K562 (cell line): ENCODE measurements around the gene EPB41L4A. TPM values are rescaled to one million over a fixed set of nuclear protein-coding genes. Genes with fewer than 3 reads are reported as not detected.

Experiments
- ATAC-seq: fragments of 200-7000 bp; cut with Tn5 transposase; 3 replicates; pipeline ENCODE4 v1.9.1; 2020; ENCODE audit warnings: moderate library complexity
- BruUV-seq: library from RNA; stranded (reverse); fragments of 400-500 nt; replicated peaks from 2 replicates; lab custom pipeline; 2021; lab: Mats Ljungman, UMichigan
- CTCF ChIA-PET: fragments of 300-600 bp; formaldehyde crosslinking; extraction: SDS; loops from one replicate; lab custom pipeline; 2021; ENCODE audit warnings: low intra/inter-chr PET ratio; lab: Yijun Ruan, JAX
- POLR2A ChIA-PET: fragments of 300-600, 350-650 bp; sonication (Branson Sonifier 250); formaldehyde crosslinking; extraction: SDS; loops from one replicate; lab custom pipeline; 2021; ENCODE audit warnings: antibody characterized with exemption, inconsistent platforms; lab: Yijun Ruan, JAX
- DNase-seq, 4 experiments: peaks; one replicate each; pipeline versions ENCODE4 v3.0.0 to v3.0.0-alpha.2; 2011 to 2018; ENCODE audit warnings: low spot score in 3 of 4, mixed read lengths in 3 of 4; ENCODE audit errors: extremely low read depth in 1 of 4
- FAIRE-seq: peaks from 2 replicates; lab custom pipeline; 2011; peaks lifted over from hg19 to GRCh38; lab: Jason Lieb, UNC
- H2AFZ ChIP-seq: 2 replicates; pipeline ENCODE4 v1.6.0; 2011; ENCODE audit warnings: low read depth, low read length, control low read depth, inconsistent platforms
- H3K27ac ChIP-seq: fragments of 200-600 bp; 3 replicates; pipeline ENCODE4 v1.8.0; 2011; ENCODE audit warnings: low read depth, mild to moderate bottlenecking, control low read depth, inconsistent platforms, low read length, moderate library complexity, mixed read lengths; ENCODE audit errors: extremely low read depth
- H3K27me3 ChIP-seq, 2 experiments: fragments of 300-600 bp in 1 of 2; 2 replicates in 1 of 2; 3 replicates in 1 of 2; pipeline versions ENCODE4 v1.6.0 to v1.8.0; 2011; ENCODE audit warnings: inconsistent platforms in 2 of 2, low read length in 2 of 2, mild to moderate bottlenecking in 1 of 2, mixed read lengths in 1 of 2, moderate library complexity in 1 of 2; ENCODE audit not compliant: control insufficient read depth in 2 of 2, insufficient read depth in 2 of 2
- H3K36me3 ChIP-seq: fragments of 300-600 bp; 3 replicates; pipeline ENCODE4 v1.8.0; 2011; ENCODE audit warnings: mild to moderate bottlenecking, low read length, inconsistent platforms; ENCODE audit not compliant: control insufficient read depth, insufficient read depth
- H3K4me1 ChIP-seq, 2 experiments: fragments of 200-600 bp in 1 of 2; replicated peaks in 1 of 2; 2 replicates in 1 of 2; 3 replicates in 1 of 2; pipeline versions ENCODE4 v1.5.1 to v1.8.0; 2011; ENCODE audit warnings: inconsistent platforms in 2 of 2, low read length in 2 of 2, mild to moderate bottlenecking in 1 of 2, mixed read lengths in 1 of 2, moderate library complexity in 1 of 2; ENCODE audit not compliant: control insufficient read depth in 2 of 2, insufficient read depth in 2 of 2
- H3K4me2 ChIP-seq: 2 replicates; pipeline ENCODE4 v1.6.1; 2011; ENCODE audit warnings: low read length, control low read depth, inconsistent platforms, mixed read lengths; ENCODE audit not compliant: insufficient read depth
- H3K4me3 ChIP-seq: fragments of 200-600 bp; sonication (generic), shearing (Covaris generic); 2 replicates; pipeline ENCODE4 v1.5.1; 2016; ENCODE audit warnings: control low read depth, inconsistent platforms
- H3K79me2 ChIP-seq: fragments of 200-600 bp; 3 replicates; pipeline ENCODE4 v1.8.0; 2011; ENCODE audit warnings: low read length, inconsistent platforms; ENCODE audit not compliant: control insufficient read depth, insufficient read depth
- H3K9ac ChIP-seq, 2 experiments: 2 replicates each; pipeline versions ENCODE4 v1.6.0 to v1.6.1; 2011; ENCODE audit warnings: low read depth in 2 of 2, low read length in 2 of 2, control low read depth in 1 of 2, inconsistent platforms in 1 of 2, mild to moderate bottlenecking in 1 of 2, mixed read lengths in 1 of 2; ENCODE audit not compliant: insufficient read depth in 1 of 2
- H3K9me1 ChIP-seq: one replicate; pipeline ENCODE4 v1.6.0; 2011; ENCODE audit warnings: inconsistent platforms, mild to moderate bottlenecking, low read length, moderate library complexity; ENCODE audit not compliant: control insufficient read depth, insufficient read depth
- H3K9me3 ChIP-seq: replicated peaks from 2 replicates; pipeline ENCODE4 v1.5.1; 2011; ENCODE audit warnings: low read depth, low read length, inconsistent platforms; ENCODE audit not compliant: control insufficient read depth, insufficient read depth
- H4K20me1 ChIP-seq: replicated peaks from 2 replicates; pipeline ENCODE4 v1.6.1; 2011; ENCODE audit warnings: low read length, inconsistent platforms, mixed read lengths; ENCODE audit not compliant: control insufficient read depth, insufficient read depth
- ARID1B ChIP-seq: fragments of 450-650 bp; IDR thresholded peaks from 2 replicates; pipeline ENCODE4 v1.6.1; 2016; ENCODE audit warnings: antibody characterized with exemption, mild to moderate bottlenecking, inconsistent platforms
- BCL6 ChIP-seq: fragments of 250-450 bp; sonication (Bioruptor Pico); IDR thresholded peaks from 2 replicates; pipeline ENCODE4 v1.4.0; 2020
- CHD4 ChIP-seq: fragments of 200-600 bp; sonication (generic); IDR thresholded peaks from 3 replicates; pipeline ENCODE4 v1.6.1; 2012; ENCODE audit warnings: low read depth, mild to moderate bottlenecking, mixed read lengths, low read length, inconsistent platforms; ENCODE audit not compliant: insufficient read depth, insufficient replicate concordance, poor library complexity, severe bottlenecking
- ESRRA ChIP-seq: fragments of 450-650 bp; IDR thresholded peaks from 2 replicates; pipeline ENCODE4 v1.6.1; 2014; ENCODE audit warnings: low read depth, mild to moderate bottlenecking, moderate library complexity, borderline replicate concordance
- IFI16 ChIP-seq: fragments of 250-450 bp; sonication (Bioruptor Pico); IDR thresholded peaks from 2 replicates; pipeline ENCODE4 v2.1.2; 2022; ENCODE audit warnings: mild to moderate bottlenecking, inconsistent platforms
- KLF1 ChIP-seq: fragments of 450-650 bp; IDR thresholded peaks from 2 replicates; pipeline ENCODE4 v1.6.1; 2016; ENCODE audit warnings: missing genetic modification characterization, missing compliant biosample characterization
- NFRKB ChIP-seq: fragments of 450-650 bp; IDR thresholded peaks from 2 replicates; pipeline ENCODE4 v1.6.1; 2016; ENCODE audit warnings: low read depth
- PHB2 ChIP-seq: fragments of 450-650 bp; IDR thresholded peaks from 2 replicates; pipeline ENCODE4 v1.6.1; 2017; ENCODE audit warnings: low read depth
- SMARCB1 ChIP-seq: IDR thresholded peaks from 2 replicates; pipeline ENCODE4 v1.6.1; 2011; ENCODE audit warnings: improper control_type of control experiment, low read depth; ENCODE audit not compliant: insufficient read length
- WHSC1 ChIP-seq: IDR thresholded peaks from one replicate; pipeline ENCODE4 v1.6.1; 2012; ENCODE audit warnings: low read length, control low read depth, inconsistent platforms
- ZNF143 ChIP-seq: sonication (generic); formaldehyde crosslinking; IDR thresholded peaks from 2 replicates; pipeline ENCODE4 v1.9.0; 2022; ENCODE audit warnings: mild to moderate bottlenecking, missing genetic modification reagents
- WGBS: fragments of 100-300 bp; shearing (Covaris generic); methylation state at CpG from one replicate; pipeline ENCODE4 v1.1.6; 2016; ENCODE audit warnings: low coverage, mixed read lengths; ENCODE audit not compliant: insufficient coverage; ENCODE audit errors: missing lambda C conversion rate; 5-methylcytosine and 5-hydroxymethylcytosine counted together
- in situ Hi-C: fragments of 300-500 bp; cut with MboI; formaldehyde crosslinking; loops from 4 replicates; pipeline ENCODE4 v1.15.0; 2018; ENCODE audit warnings: inconsistent platforms, mixed read lengths
- intact Hi-C: fragments of 100-400 bp; cut with micrococcal nuclease; formaldehyde crosslinking; loops from 2 replicates; pipeline ENCODE4 v1.14.2; 2022
- polyA plus RNA-seq, 8 experiments: library from polyadenylated mRNA; depleted of rRNA in 4 of 8; stranded (reverse) in 5 of 8; unstranded in 3 of 8; fragments of >200 nt; fragmentation: Nextera tagmentation in 2 of 8; fragmentation: Illumina TruSeq in 1 of 8; extraction: Ambion mirVana in 2 of 8; extraction: Trizol in 1 of 8; gene quantifications; 2 replicates each; pipeline versions ENCODE4 v1.2.1 to v1.2.3, GENCODE V29; 2011 to 2014; ENCODE audit warnings: inconsistent platforms in 1 of 8, missing spikeins in 1 of 8
- total RNA-seq, 7 experiments: library from RNA; depleted of rRNA in 6 of 7; stranded (reverse); fragments of >200 nt in 6 of 7; fragmentation: Illumina TruSeq in 2 of 7; extraction: Trizol in 2 of 7; gene quantifications; 2 replicates each; pipeline versions ENCODE4 v1.2.1 to v1.2.3, GENCODE V29; 2011 to 2021; ENCODE audit warnings: low replicate concordance in 1 of 7
- TF ChIP-seq, protein P1 (sequence below): sonication (generic); formaldehyde crosslinking; IDR thresholded peaks from 2 replicates; pipeline ENCODE4 v1.8.0; 2022; ENCODE audit warnings: mild to moderate bottlenecking, missing genetic modification reagents, borderline replicate concordance
- TF ChIP-seq, protein P2 (sequence below): fragments of 250-450 bp; sonication (Bioruptor Pico); IDR thresholded peaks from 2 replicates; pipeline ENCODE4 v1.5.1; 2021; ENCODE audit warnings: mild to moderate bottlenecking
- TF ChIP-seq, protein P3 (sequence below): fragments of 450-650 bp; formaldehyde crosslinking; conservative IDR thresholded peaks from 2 replicates; pipeline ENCODE4 v1.4.0; 2022; ENCODE audit warnings: mild to moderate bottlenecking, missing genetic modification characterization
- TF ChIP-seq, protein P4 (sequence below): fragments of 250-450 bp; sonication (Bioruptor Pico); IDR thresholded peaks from 2 replicates; pipeline ENCODE4 v1.5.0; 2020; ENCODE audit warnings: mild to moderate bottlenecking, borderline replicate concordance
- TF ChIP-seq, protein P5 (sequence below): fragments of 450-650 bp; formaldehyde crosslinking; IDR thresholded peaks from 2 replicates; pipeline ENCODE4 v1.4.0; 2022; ENCODE audit warnings: mild to moderate bottlenecking, moderate library complexity

EPB41L4A gene
- total and polyA plus RNA-seq, 9 of the 15 experiments (the other 6 are each of a cell fraction or from before 2014, with no cell fraction given) = 0.04 to 0.35 (median 0.12) TPM; not detected in 3

DNA sequence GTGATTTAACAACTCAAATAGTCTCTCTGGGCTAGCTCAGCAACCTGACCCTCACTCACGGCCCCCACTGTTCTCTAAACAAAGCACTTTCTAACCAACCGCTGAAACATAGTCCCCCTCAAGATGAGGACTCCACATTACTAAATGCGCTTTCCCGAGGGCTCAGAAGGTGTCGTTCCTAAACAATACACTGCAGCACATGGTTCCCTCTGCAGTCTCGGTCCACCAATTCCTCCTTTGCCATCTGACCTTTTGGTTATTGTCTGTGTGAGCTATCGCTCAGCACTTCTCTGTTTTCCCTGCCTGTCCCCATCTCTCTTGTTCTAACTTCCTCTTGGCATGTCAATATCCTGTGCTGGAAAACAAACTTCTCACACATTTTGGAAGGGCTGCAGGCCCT lies 7.2 kb downstream of the EPB41L4A start:
- H3K27ac ChIP-seq = no peak overlapping the region
- H3K27me3 ChIP-seq = peaks cover 8 to 10% of the 10 kb centered on the region in 2 experiments; a peak in 4 of 5 replicates
- BruUV-seq = no TSS peak
- in situ Hi-C loops = no loop called here
- no peak overlapping the region for H3K4me3 ChIP-seq
- POLR2A ChIA-PET = no interaction called here
- H3K9me3 ChIP-seq = no peaks in the 10 kb centered on the region
- H2AFZ ChIP-seq = no peak overlapping the region
- 3% methylated on average over 7 of the region's 7 CpGs for WGBS
- H3K4me1 ChIP-seq = no peaks in the 10 kb centered on the region
- CTCF ChIA-PET = no interaction called here
- no peak overlapping the region for H3K9ac ChIP-seq
- ATAC-seq (no peak), DNase-seq (no peak), FAIRE-seq (no peak)
- no peaks in the 10 kb centered on the region for H3K79me2 ChIP-seq
- no peaks in the 10 kb centered on the region for H3K36me3 ChIP-seq
- H3K4me2 ChIP-seq = no peak overlapping the region
- intact Hi-C loops = no loop called here
- H3K9me1 ChIP-seq = no peaks in the 10 kb centered on the region
- no peaks in the 10 kb centered on the region for H4K20me1 ChIP-seq
- TF ChIP-seq IFI16 (no peak), NFRKB (no peak), PHB2 (no peak), ZNF143 (CRISPR knock-in tag) (no peak), SMARCB1 (no peak), ARID1B (no peak), ESRRA (no peak), BCL6 (CRISPR knock-in tag) (no peak), WHSC1 (no peak), CHD4 (no peak), KLF1 (no peak)
- TF ChIP-seq, protein P1, sequence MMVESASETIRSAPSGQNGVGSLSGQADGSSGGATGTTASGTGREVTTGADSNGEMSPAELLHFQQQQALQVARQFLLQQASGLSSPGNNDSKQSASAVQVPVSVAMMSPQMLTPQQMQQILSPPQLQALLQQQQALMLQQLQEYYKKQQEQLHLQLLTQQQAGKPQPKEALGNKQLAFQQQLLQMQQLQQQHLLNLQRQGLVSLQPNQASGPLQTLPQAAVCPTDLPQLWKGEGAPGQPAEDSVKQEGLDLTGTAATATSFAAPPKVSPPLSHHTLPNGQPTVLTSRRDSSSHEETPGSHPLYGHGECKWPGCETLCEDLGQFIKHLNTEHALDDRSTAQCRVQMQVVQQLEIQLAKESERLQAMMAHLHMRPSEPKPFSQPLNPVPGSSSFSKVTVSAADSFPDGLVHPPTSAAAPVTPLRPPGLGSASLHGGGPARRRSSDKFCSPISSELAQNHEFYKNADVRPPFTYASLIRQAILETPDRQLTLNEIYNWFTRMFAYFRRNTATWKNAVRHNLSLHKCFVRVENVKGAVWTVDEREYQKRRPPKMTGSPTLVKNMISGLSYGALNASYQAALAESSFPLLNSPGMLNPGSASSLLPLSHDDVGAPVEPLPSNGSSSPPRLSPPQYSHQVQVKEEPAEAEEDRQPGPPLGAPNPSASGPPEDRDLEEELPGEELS (CRISPR knock-in tag) = no peak
- TF ChIP-seq, protein P2, sequence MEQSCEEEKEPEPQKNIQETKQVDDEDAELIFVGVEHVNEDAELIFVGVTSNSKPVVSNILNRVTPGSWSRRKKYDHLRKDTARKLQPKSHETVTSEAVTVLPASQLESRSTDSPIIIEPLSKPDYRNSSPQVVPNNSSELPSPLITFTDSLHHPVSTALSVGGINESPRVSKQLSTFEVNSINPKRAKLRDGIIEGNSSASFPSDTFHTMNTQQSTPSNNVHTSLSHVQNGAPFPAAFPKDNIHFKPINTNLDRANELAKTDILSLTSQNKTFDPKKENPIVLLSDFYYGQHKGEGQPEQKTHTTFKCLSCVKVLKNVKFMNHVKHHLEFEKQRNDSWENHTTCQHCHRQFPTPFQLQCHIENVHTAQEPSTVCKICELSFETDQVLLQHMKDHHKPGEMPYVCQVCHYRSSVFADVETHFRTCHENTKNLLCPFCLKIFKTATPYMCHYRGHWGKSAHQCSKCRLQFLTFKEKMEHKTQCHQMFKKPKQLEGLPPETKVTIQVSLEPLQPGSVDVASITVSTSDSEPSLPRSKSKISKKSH (CRISPR knock-in tag) = no peak
- TF ChIP-seq, protein P3, sequence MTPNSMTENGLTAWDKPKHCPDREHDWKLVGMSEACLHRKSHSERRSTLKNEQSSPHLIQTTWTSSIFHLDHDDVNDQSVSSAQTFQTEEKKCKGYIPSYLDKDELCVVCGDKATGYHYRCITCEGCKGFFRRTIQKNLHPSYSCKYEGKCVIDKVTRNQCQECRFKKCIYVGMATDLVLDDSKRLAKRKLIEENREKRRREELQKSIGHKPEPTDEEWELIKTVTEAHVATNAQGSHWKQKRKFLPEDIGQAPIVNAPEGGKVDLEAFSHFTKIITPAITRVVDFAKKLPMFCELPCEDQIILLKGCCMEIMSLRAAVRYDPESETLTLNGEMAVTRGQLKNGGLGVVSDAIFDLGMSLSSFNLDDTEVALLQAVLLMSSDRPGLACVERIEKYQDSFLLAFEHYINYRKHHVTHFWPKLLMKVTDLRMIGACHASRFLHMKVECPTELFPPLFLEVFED (CRISPR knock-in tag) = no peak
- TF ChIP-seq, protein P4, sequence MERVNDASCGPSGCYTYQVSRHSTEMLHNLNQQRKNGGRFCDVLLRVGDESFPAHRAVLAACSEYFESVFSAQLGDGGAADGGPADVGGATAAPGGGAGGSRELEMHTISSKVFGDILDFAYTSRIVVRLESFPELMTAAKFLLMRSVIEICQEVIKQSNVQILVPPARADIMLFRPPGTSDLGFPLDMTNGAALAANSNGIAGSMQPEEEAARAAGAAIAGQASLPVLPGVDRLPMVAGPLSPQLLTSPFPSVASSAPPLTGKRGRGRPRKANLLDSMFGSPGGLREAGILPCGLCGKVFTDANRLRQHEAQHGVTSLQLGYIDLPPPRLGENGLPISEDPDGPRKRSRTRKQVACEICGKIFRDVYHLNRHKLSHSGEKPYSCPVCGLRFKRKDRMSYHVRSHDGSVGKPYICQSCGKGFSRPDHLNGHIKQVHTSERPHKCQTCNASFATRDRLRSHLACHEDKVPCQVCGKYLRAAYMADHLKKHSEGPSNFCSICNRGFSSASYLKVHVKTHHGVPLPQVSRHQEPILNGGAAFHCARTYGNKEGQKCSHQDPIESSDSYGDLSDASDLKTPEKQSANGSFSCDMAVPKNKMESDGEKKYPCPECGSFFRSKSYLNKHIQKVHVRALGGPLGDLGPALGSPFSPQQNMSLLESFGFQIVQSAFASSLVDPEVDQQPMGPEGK (CRISPR knock-in tag) = no peak
- TF ChIP-seq, protein P5, sequence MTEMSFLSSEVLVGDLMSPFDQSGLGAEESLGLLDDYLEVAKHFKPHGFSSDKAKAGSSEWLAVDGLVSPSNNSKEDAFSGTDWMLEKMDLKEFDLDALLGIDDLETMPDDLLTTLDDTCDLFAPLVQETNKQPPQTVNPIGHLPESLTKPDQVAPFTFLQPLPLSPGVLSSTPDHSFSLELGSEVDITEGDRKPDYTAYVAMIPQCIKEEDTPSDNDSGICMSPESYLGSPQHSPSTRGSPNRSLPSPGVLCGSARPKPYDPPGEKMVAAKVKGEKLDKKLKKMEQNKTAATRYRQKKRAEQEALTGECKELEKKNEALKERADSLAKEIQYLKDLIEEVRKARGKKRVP (CRISPR knock-in tag) = no peak
